H1 (cell line): ENCODE measurements around the gene TADA3. TPM values are rescaled to one million over a fixed set of nuclear protein-coding genes. Genes with fewer than 3 reads are reported as not detected.

ENCODE experiments used
- polyA plus RNA-seq, 7 experiments: library from polyadenylated mRNA; depleted of rRNA in 3 of 7; stranded (reverse) in 5 of 7; unstranded in 2 of 7; fragments of >200 nt in 5 of 7; fragments of 200-250 nt in 2 of 7; gene quantifications; 1 replicate in 5 of 7; 2 replicates in 1 of 7; 4 replicates in 1 of 7; pipeline versions ENCODE4 v1.2.1 to v1.2.3, GENCODE V29; 2011 to 2013; ENCODE audit warnings: missing spikeins in 2 of 7, mixed read lengths in 2 of 7
- total RNA-seq: library from RNA; stranded (reverse); fragmentation: NEBNext Ultra II Directional; extraction: Animal tissue kit (Norgen Biotek cat#: 25700); gene quantifications from 2 replicates; pipeline ENCODE4 v1.2.1, GENCODE V29; 2021
- TF ChIP-seq, protein P1 (sequence below): fragments of 300-600 bp; sonication (generic); IDR thresholded peaks from 2 replicates; pipeline ENCODE4 v1.7.1; 2012; ENCODE audit warnings: low read length, moderate library complexity, mild to moderate bottlenecking, inconsistent platforms; ENCODE audit not compliant: insufficient replicate concordance

TADA3 gene
- total and polyA plus RNA-seq, 2 of the 8 experiments (the other 6 are each of a cell fraction or from before 2014, with no cell fraction given) = 43.4 to 50.3 TPM

DNA sequence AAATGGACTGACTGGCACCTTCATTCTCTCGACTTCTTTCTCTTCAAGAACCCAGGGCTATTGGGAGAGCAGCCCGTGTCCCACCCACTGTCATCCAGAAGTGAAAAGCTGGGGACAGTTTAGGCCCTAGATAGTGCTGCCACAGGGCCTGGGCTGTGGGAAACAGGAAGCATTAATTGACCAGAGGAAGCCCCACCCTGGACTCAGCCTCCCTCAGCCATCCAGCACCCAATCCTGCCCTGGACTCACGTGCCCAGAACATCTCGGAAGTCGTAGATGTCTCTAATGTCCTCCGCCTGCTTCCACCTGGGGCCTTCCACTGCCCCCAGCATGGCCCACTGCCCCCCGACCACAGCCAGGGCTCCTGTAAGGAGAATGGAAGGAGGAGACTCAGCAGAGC, 24.9 kb downstream of the TADA3 start (continued):
- TF ChIP-seq, protein P1, sequence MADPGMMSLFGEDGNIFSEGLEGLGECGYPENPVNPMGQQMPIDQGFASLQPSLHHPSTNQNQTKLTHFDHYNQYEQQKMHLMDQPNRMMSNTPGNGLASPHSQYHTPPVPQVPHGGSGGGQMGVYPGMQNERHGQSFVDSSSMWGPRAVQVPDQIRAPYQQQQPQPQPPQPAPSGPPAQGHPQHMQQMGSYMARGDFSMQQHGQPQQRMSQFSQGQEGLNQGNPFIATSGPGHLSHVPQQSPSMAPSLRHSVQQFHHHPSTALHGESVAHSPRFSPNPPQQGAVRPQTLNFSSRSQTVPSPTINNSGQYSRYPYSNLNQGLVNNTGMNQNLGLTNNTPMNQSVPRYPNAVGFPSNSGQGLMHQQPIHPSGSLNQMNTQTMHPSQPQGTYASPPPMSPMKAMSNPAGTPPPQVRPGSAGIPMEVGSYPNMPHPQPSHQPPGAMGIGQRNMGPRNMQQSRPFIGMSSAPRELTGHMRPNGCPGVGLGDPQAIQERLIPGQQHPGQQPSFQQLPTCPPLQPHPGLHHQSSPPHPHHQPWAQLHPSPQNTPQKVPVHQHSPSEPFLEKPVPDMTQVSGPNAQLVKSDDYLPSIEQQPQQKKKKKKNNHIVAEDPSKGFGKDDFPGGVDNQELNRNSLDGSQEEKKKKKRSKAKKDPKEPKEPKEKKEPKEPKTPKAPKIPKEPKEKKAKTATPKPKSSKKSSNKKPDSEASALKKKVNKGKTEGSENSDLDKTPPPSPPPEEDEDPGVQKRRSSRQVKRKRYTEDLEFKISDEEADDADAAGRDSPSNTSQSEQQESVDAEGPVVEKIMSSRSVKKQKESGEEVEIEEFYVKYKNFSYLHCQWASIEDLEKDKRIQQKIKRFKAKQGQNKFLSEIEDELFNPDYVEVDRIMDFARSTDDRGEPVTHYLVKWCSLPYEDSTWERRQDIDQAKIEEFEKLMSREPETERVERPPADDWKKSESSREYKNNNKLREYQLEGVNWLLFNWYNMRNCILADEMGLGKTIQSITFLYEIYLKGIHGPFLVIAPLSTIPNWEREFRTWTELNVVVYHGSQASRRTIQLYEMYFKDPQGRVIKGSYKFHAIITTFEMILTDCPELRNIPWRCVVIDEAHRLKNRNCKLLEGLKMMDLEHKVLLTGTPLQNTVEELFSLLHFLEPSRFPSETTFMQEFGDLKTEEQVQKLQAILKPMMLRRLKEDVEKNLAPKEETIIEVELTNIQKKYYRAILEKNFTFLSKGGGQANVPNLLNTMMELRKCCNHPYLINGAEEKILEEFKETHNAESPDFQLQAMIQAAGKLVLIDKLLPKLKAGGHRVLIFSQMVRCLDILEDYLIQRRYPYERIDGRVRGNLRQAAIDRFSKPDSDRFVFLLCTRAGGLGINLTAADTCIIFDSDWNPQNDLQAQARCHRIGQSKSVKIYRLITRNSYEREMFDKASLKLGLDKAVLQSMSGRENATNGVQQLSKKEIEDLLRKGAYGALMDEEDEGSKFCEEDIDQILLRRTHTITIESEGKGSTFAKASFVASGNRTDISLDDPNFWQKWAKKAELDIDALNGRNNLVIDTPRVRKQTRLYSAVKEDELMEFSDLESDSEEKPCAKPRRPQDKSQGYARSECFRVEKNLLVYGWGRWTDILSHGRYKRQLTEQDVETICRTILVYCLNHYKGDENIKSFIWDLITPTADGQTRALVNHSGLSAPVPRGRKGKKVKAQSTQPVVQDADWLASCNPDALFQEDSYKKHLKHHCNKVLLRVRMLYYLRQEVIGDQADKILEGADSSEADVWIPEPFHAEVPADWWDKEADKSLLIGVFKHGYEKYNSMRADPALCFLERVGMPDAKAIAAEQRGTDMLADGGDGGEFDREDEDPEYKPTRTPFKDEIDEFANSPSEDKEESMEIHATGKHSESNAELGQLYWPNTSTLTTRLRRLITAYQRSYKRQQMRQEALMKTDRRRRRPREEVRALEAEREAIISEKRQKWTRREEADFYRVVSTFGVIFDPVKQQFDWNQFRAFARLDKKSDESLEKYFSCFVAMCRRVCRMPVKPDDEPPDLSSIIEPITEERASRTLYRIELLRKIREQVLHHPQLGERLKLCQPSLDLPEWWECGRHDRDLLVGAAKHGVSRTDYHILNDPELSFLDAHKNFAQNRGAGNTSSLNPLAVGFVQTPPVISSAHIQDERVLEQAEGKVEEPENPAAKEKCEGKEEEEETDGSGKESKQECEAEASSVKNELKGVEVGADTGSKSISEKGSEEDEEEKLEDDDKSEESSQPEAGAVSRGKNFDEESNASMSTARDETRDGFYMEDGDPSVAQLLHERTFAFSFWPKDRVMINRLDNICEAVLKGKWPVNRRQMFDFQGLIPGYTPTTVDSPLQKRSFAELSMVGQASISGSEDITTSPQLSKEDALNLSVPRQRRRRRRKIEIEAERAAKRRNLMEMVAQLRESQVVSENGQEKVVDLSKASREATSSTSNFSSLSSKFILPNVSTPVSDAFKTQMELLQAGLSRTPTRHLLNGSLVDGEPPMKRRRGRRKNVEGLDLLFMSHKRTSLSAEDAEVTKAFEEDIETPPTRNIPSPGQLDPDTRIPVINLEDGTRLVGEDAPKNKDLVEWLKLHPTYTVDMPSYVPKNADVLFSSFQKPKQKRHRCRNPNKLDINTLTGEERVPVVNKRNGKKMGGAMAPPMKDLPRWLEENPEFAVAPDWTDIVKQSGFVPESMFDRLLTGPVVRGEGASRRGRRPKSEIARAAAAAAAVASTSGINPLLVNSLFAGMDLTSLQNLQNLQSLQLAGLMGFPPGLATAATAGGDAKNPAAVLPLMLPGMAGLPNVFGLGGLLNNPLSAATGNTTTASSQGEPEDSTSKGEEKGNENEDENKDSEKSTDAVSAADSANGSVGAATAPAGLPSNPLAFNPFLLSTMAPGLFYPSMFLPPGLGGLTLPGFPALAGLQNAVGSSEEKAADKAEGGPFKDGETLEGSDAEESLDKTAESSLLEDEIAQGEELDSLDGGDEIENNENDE = no peak
